Measurements from ENCODE around the gene ZBTB43. TPM values are rescaled to one million over a fixed set of nuclear protein-coding genes. Genes with fewer than 3 reads are reported as not detected.

The ZBTB43 gene
- total RNA-seq, 1 experiment from 2014 or later: 15.4 TPM

DNA sequence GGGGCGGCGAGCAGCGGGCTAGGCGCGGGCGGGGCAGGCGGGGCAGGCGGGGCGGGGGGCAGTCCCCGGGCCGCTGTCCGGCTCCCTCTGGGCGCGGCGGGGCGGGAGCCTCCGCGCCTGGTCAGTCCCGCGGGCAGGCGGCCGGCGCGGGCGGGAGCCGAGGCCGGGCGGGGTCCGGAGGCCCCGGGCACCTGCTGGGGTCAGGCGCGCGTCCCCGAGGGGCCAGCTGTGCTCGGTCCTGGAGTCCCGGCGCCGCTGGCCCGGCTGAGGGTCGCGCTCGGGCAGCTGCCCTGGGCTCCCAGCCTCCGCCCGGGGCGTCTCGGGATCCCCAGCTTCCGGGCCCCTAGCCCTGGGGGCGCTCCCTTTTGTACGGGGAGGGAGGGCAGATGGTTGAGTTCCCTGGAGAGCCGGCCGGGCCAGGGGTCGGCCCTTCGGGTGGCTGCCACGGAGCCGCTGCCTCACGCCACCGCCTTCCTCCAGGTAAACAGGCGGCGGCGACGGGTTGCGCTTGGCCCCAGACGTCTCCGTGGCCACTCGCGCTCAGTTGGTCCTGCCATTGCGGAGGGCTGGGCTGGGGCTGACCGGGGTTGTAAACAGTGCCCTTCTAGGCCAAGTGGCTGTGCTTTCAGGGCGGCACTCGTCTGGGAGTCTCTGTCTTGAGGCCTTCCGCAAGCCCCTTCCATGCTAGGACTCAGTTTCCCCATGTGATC, 56.1 kb downstream of the ZBTB43 start:
- peaks cover 39% of the 10 kb centered on the region for H3K79me2 ChIP-seq (ENCODE audit: insufficient read depth, low read length)
- BruUV-seq (replicated peaks): no TSS peak
- no peak for DNase-seq (ENCODE audit: low read depth, low spot score)
- TF ChIP-seq, protein P1, sequence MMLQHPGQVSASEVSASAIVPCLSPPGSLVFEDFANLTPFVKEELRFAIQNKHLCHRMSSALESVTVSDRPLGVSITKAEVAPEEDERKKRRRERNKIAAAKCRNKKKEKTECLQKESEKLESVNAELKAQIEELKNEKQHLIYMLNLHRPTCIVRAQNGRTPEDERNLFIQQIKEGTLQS (IDR thresholded peaks at IDR 0.05): no peak
- TF ChIP-seq, protein P2, sequence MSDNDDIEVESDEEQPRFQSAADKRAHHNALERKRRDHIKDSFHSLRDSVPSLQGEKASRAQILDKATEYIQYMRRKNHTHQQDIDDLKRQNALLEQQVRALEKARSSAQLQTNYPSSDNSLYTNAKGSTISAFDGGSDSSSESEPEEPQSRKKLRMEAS (IDR thresholded peaks at IDR 0.05): no peak
- TF ChIP-seq FOSL1 (IDR thresholded peaks at IDR 0.05; ENCODE audit: low read depth) (no peak), ZFX (IDR thresholded peaks at IDR 0.05) (peak; percentile 47; the same call in 1 of the 2 replicates), ELF1 (IDR thresholded peaks at IDR 0.05; ENCODE audit: borderline replicate concordance, low read depth) (no peak), CEBPB (IDR thresholded peaks at IDR 0.05; ENCODE audit: low read depth) (no peak), RAD21 (IDR thresholded peaks at IDR 0.05; ENCODE audit: low read depth) (no peak)
- ChIA-PET POLR2A (no interaction called here), RAD21 (ENCODE audit: low non-redundant PET in 1 of 2, low total read pairs in 2 of 2, uncharacterized antibody in 2 of 2, unreplicated experiment in 2 of 2) (no interaction called here), CTCF (no interaction called here)
- H3K4me2 ChIP-seq (ENCODE audit: low read length): peak overlapping the region; percentile 93
- H3K4me3 ChIP-seq (replicated peaks in 1 of 2; ENCODE audit: low read depth in 1 of 2, low read length in 2 of 2): peak overlapping the region; percentile 57 to 89
- no peaks in the 10 kb centered on the region for H3K27me3 ChIP-seq (ENCODE audit: insufficient read depth, low read length)
- H3K9me2 ChIP-seq (ENCODE audit: insufficient read depth): no peaks in the 10 kb centered on the region
- peaks cover 4 to 8% of the 10 kb centered on the region in 2 experiments; a peak in 1 of 4 replicates for H3K36me3 ChIP-seq (ENCODE audit: control insufficient read depth in 1 of 2, insufficient read depth in 2 of 2, low read length in 2 of 2)
- H3K9me3 ChIP-seq (ENCODE audit: control insufficient read depth in 1 of 2, insufficient read depth in 1 of 2, low read depth in 1 of 2, low read length in 2 of 2): no peaks in the 10 kb centered on the region
- no peaks in the 10 kb centered on the region for H4K20me1 ChIP-seq (ENCODE audit: insufficient read depth)
- peak; percentile 75 for ATAC-seq
- no peak overlapping the region for H2AFZ ChIP-seq (ENCODE audit: low read depth, low read length, poor library complexity, severe bottlenecking)
- intact Hi-C loops (cut with micrococcal nuclease): no loop called here
- H3K4me1 ChIP-seq (ENCODE audit: control insufficient read depth in 1 of 2, insufficient read depth in 2 of 2, low read length in 2 of 2): peaks cover 7 to 20% of the 10 kb centered on the region in 2 experiments; a peak in 3 of 4 replicates
- H3K27ac ChIP-seq (ENCODE audit: low read depth, low read length): peak overlapping the region; percentile 70; the same call in 1 of the 2 replicates
- peak overlapping the region; percentile 63 for H3K9ac ChIP-seq (ENCODE audit: low read length)

DNA sequence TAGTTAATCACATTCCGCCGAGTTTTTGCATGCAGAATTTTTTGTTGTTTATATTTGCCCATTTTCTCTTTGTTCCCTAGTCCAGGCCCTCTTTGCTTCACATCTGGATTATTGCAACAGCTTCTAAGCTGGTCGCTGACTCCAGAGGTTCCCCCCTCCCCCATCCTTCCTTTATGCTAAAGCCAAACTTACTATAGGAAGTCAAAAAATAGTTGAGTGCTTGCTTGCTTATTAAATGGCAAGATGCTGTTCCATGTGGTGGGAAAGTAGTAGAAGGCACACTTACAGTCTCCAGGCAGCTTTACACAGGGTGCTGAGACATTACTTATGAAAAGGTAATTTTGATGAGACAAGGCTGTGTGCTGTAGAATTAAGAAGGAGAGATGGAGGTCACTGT, 56.9 kb downstream of the ZBTB43 start:
- ATAC-seq (no peak), DNase-seq (ENCODE audit: low read depth, low spot score) (no peak)
- Histone ChIP-seq H3K4me3 (replicated peaks in 1 of 2; ENCODE audit: low read depth in 1 of 2, low read length in 2 of 2) (peak overlapping the region; percentile 57 to 89), H3K9me2 (ENCODE audit: insufficient read depth) (no peaks in the 10 kb centered on the region), H3K27me3 (ENCODE audit: insufficient read depth, low read length) (no peaks in the 10 kb centered on the region), H3K9me3 (ENCODE audit: control insufficient read depth in 1 of 2, insufficient read depth in 1 of 2, low read depth in 1 of 2, low read length in 2 of 2) (no peaks in the 10 kb centered on the region), H3K4me1 (ENCODE audit: control insufficient read depth in 1 of 2, insufficient read depth in 2 of 2, low read length in 2 of 2) (peaks cover 7 to 20% of the 10 kb centered on the region in 2 experiments; a peak in 3 of 4 replicates), H4K20me1 (ENCODE audit: insufficient read depth) (no peaks in the 10 kb centered on the region), H3K4me2 (ENCODE audit: low read length) (peak overlapping the region; percentile 93), H3K36me3 (ENCODE audit: control insufficient read depth in 1 of 2, insufficient read depth in 2 of 2, low read length in 2 of 2) (peaks cover 4 to 8% of the 10 kb centered on the region in 2 experiments; a peak in 1 of 4 replicates), H2AFZ (ENCODE audit: low read depth, low read length, poor library complexity, severe bottlenecking) (no peak overlapping the region), H3K79me2 (ENCODE audit: insufficient read depth, low read length) (peaks cover 40% of the 10 kb centered on the region), H3K9ac (ENCODE audit: low read length) (peak overlapping the region; percentile 63), H3K27ac (ENCODE audit: low read depth, low read length) (no peak overlapping the region)
- intact Hi-C loops (cut with micrococcal nuclease): no loop called here
- ChIA-PET RAD21 (ENCODE audit: low non-redundant PET in 1 of 2, low total read pairs in 2 of 2, uncharacterized antibody in 2 of 2, unreplicated experiment in 2 of 2) (no interaction called here), POLR2A (no interaction called here), CTCF (no interaction called here)
- BruUV-seq (replicated peaks): no TSS peak
- TF ChIP-seq CBX3 (IDR thresholded peaks at IDR 0.05; ENCODE audit: low read depth) (no peak), ZFX (IDR thresholded peaks at IDR 0.05) (no peak), FOSL1 (IDR thresholded peaks at IDR 0.05; ENCODE audit: low read depth) (no peak), POLR2AphosphoS5 (IDR thresholded peaks at IDR 0.05; ENCODE audit: low read depth, low read length) (no peak), TCF7L2 (IDR thresholded peaks at IDR 0.05; ENCODE audit: borderline replicate concordance, extremely low read depth, insufficient read depth, insufficient read length) (no peak), POLR2A (IDR thresholded peaks at IDR 0.05; ENCODE audit: borderline replicate concordance, extremely low read depth, insufficient read depth, insufficient read length) (no peak), SIN3A (IDR thresholded peaks at IDR 0.05; ENCODE audit: low read depth) (no peak), SP1 (IDR thresholded peaks at IDR 0.05; ENCODE audit: low read depth) (no peak), EGR1 (IDR thresholded peaks at IDR 0.05; ENCODE audit: low read depth) (no peak)
- TF ChIP-seq, protein P2 (IDR thresholded peaks at IDR 0.05): no peak
- TF ChIP-seq, protein P3, sequence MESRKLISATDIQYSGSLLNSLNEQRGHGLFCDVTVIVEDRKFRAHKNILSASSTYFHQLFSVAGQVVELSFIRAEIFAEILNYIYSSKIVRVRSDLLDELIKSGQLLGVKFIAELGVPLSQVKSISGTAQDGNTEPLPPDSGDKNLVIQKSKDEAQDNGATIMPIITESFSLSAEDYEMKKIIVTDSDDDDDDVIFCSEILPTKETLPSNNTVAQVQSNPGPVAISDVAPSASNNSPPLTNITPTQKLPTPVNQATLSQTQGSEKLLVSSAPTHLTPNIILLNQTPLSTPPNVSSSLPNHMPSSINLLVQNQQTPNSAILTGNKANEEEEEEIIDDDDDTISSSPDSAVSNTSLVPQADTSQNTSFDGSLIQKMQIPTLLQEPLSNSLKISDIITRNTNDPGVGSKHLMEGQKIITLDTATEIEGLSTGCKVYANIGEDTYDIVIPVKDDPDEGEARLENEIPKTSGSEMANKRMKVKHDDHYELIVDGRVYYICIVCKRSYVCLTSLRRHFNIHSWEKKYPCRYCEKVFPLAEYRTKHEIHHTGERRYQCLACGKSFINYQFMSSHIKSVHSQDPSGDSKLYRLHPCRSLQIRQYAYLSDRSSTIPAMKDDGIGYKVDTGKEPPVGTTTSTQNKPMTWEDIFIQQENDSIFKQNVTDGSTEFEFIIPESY (IDR thresholded peaks at IDR 0.05; ENCODE audit: extremely low read depth, insufficient replicate concordance, low read length): no peak
- TF ChIP-seq, protein P4, sequence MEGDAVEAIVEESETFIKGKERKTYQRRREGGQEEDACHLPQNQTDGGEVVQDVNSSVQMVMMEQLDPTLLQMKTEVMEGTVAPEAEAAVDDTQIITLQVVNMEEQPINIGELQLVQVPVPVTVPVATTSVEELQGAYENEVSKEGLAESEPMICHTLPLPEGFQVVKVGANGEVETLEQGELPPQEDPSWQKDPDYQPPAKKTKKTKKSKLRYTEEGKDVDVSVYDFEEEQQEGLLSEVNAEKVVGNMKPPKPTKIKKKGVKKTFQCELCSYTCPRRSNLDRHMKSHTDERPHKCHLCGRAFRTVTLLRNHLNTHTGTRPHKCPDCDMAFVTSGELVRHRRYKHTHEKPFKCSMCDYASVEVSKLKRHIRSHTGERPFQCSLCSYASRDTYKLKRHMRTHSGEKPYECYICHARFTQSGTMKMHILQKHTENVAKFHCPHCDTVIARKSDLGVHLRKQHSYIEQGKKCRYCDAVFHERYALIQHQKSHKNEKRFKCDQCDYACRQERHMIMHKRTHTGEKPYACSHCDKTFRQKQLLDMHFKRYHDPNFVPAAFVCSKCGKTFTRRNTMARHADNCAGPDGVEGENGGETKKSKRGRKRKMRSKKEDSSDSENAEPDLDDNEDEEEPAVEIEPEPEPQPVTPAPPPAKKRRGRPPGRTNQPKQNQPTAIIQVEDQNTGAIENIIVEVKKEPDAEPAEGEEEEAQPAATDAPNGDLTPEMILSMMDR (IDR thresholded peaks at IDR 0.05 in 2 of 3, conservative IDR thresholded peaks at IDR 0.05 in 1 of 3; ENCODE audit: borderline replicate concordance in 1 of 3, insufficient read depth in 1 of 3, low read depth in 2 of 3, low read length in 2 of 3): no peak

Data from HCT116 (cell line).